ENCODE results near the gene GUK1. TPM values are rescaled to one million over a fixed set of nuclear protein-coding genes. Genes with fewer than 3 reads are reported as not detected.

Gene GUK1
- total RNA-seq, 1 donor from 2014 or later = 115 TPM

DNA sequence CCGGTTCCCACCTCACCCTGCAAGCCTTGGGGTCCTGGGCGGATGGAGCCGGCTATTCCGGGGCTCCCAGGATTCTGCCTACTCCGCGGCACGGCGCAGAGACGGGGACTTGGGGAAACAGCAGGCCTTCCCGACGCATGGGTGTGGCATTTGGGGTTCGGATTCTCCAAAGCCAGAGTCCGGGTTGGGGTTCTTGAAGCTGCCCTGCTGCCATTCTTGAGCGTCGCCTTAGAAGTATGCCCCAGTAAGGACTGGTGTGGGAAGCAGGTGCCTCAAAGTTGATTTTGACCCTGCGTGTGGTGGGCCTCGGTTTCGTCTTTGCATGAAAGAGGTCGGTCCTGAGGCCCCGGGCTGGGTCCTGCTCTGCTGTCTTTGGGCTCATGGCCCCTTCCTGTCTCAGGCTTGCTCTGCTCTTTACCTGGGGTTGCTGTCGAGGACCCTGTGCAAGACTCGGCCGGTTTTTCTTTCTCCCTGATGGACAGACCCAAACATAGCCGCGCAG, 696 bp downstream of the GUK1 start:
- peak overlapping the region; percentile 81 for H3K27ac Mint-ChIP-seq (ENCODE audit: unreplicated experiment)
- H3K27me3 Mint-ChIP-seq (ENCODE audit: low read depth) = peaks cover 37% of the 10 kb centered on the region
- no peak for DNase-seq (ENCODE audit: low read depth, low spot score)
- no peak for TF ChIP-seq CTCF (conservative IDR thresholded peaks at IDR 0.05)
- peak overlapping the region; percentile 93 for H3K4me3 Mint-ChIP-seq
- peaks cover 17% of the 10 kb centered on the region for H3K4me1 Mint-ChIP-seq
- no peaks in the 10 kb centered on the region for H3K9me3 Mint-ChIP-seq
- no peaks in the 10 kb centered on the region for H3K36me3 Mint-ChIP-seq (ENCODE audit: low read depth)

DNA sequence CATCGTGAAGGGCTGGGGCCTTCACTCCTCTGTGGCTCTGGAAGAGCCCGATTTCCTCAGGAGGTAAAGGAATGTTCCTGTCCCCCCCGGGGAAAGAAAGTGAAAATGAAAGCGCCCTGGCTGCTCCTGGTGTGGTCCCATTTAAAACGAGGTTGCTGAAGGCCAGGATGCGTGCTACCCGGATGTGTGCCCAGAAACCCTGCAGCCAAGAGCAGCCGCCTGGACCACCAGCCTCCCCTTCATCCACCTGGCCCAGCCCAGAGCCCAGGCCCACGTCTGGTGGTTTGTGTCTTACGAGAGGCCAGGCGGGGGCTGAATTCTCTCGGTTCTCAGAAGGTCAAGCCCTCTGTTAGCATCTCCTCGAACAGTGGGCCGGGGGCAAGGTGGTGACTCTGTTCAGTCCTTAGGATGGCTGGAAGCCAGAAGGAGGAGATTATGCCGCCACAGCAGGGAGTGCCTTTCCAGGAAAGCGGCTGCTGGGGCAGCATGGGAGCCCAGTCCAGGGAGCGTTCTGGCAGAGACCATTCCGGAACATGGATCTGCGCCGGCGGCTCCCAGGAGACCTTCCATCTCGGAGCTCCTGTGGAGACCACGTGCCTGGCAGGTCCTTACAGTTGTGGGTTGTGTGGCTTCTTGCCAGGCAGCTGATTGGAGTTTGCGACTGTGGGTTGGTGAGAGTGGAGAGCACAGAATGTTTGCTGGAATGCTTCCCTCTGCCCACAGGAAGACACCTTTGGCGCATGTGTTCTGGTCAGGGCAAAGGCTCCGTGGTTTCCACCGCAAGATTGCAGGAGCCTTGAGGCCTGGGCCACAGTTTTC, 1.4 kb downstream of the GUK1 start:
- Mint-ChIP-seq H3K9me3 (no peaks in the 10 kb centered on the region), H3K27me3 (ENCODE audit: low read depth) (peaks cover 31% of the 10 kb centered on the region), H3K4me1 (peaks cover 17% of the 10 kb centered on the region), H3K36me3 (ENCODE audit: low read depth) (no peaks in the 10 kb centered on the region), H3K27ac (ENCODE audit: unreplicated experiment) (peak overlapping the region; percentile 81), H3K4me3 (peak overlapping the region; percentile 93)
- no peak for TF ChIP-seq CTCF (conservative IDR thresholded peaks at IDR 0.05)
- no peak for DNase-seq (ENCODE audit: low read depth, low spot score)

DNA sequence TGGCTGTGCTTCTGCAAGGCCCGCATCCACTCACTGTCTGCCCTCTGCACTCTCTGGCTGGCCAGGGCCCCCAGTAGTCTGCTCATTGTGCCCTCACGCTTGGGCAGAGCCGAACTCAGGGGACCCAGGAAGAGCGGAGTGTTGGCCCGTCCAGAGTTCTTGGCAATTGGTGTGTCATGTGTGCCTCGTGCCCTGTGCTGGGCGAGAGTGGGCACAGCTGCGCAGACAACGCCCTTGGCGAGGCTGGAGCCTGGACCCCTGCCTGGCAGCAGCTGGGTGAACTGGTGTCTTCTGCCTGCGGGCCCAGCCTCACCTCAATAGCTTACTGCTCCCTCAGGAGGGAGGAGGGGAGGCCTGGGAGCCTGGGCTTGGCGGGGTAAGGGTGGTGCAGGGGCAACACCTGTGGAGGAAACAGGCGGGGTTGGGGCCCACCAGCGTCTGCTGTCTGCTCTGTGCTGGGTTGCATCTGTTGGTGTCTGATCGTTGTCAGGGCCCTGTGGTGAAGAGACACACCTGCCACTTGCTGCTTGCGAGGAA, 2.1 kb downstream of the GUK1 start:
- Mint-ChIP-seq H3K36me3 (ENCODE audit: low read depth) (no peaks in the 10 kb centered on the region), H3K4me1 (peaks cover 17% of the 10 kb centered on the region), H3K4me3 (peak overlapping the region; percentile 49), H3K27ac (ENCODE audit: unreplicated experiment) (no peak overlapping the region), H3K27me3 (ENCODE audit: low read depth) (peaks cover 23% of the 10 kb centered on the region), H3K9me3 (no peaks in the 10 kb centered on the region)
- TF ChIP-seq CTCF (conservative IDR thresholded peaks at IDR 0.05) = no peak
- DNase-seq (ENCODE audit: low read depth, low spot score) = no peak

DNA sequence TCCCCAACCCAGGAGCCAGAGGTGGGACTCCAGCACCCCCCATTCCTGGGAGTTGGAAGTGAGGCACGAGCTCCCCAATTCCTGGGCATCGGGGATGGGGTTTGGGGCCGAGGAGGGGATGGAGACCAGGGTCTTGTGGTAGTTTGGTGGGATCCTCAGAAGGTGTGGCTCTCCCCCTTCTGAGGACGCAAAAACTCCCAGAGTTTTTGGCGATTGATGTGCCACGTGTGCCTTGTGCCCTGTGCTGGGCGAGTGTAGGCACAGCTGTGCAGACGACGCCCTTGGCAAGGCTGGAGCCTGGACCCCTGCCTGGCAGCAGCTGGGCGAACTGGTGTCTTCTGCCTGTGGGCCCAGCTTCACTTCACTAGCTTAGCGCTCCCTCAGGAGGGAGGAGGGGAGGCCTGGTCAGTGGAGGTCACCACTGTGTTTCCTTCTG, 2.6 kb downstream of the GUK1 start:
- Mint-ChIP-seq H3K4me3 (peak overlapping the region; percentile 49), H3K4me1 (peaks cover 17% of the 10 kb centered on the region), H3K36me3 (ENCODE audit: low read depth) (no peaks in the 10 kb centered on the region), H3K27me3 (ENCODE audit: low read depth) (peaks cover 18% of the 10 kb centered on the region), H3K27ac (ENCODE audit: unreplicated experiment) (no peak overlapping the region), H3K9me3 (no peaks in the 10 kb centered on the region)
- TF ChIP-seq CTCF (conservative IDR thresholded peaks at IDR 0.05) = no peak
- DNase-seq (ENCODE audit: low read depth, low spot score) = no peak

DNA sequence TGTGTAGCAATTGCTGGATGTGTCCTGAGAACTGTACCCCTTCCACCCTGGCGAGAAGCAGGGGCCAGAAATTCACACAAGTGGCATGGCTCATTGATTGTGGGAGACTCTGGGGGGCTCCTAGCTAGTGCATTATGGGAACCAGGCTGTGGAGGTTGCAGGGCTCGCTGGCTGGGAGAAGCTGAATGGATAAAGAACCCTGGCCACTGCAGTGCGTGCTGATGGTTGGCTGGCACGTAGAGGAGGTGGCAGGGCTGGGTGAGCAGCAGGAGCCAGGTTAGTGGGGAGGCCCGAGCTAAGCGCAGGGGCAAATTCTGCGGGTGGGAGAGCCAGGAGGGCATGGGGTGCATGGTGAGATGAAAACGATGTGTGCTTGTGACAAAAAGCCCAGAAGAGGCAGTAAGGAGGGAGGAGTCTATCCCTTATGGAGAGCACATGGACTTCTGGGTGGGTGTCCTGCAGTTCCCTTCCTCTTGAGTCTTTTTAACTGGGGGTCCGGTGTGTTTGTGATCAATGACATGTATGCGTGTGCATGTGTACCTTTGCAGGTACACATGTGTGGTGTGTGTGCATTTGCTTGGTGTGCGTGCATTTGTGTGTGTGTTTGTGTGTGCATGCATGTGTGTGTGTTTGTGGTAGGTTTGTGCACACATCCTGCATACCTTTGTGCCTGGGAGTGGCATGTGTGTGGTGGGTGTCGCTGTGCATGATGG, 3.6 kb downstream of the GUK1 start:
- Mint-ChIP-seq H3K27me3 (ENCODE audit: low read depth) (peaks cover 8% of the 10 kb centered on the region), H3K4me1 (peaks cover 17% of the 10 kb centered on the region), H3K36me3 (ENCODE audit: low read depth) (no peaks in the 10 kb centered on the region), H3K4me3 (peak overlapping the region; percentile 55), H3K27ac (ENCODE audit: unreplicated experiment) (peak overlapping the region; percentile 57), H3K9me3 (no peaks in the 10 kb centered on the region)
- no peak for TF ChIP-seq CTCF (conservative IDR thresholded peaks at IDR 0.05)
- DNase-seq (ENCODE audit: low read depth, low spot score) = no peak
